SK-N-SH treated with all-trans-retinoic acid at 6 μM for 48 hours (cell line): ENCODE results near the gene GPC3.

Source experiments
- ATAC-seq: fragments of 200-7000 bp; cut with Tn5 transposase; 3 replicates; pipeline ENCODE4 v1.9.1; 2020; ENCODE audit warnings: mild to moderate bottlenecking, moderate library complexity
- ARNTL ChIP-seq: fragments of 450-650 bp; formaldehyde crosslinking; IDR thresholded peaks from 2 replicates; pipeline ENCODE4 v1.5.0; 2020; ENCODE audit warnings: low read depth, mild to moderate bottlenecking, moderate library complexity, borderline replicate concordance
- BACH2 ChIP-seq: fragments of 250-450 bp; sonication (Bioruptor Pico); IDR thresholded peaks from 2 replicates; pipeline ENCODE4 v1.9.0; 2021; ENCODE audit warnings: mild to moderate bottlenecking, borderline replicate concordance
- CREB5 ChIP-seq: fragments of 250-450 bp; sonication (Bioruptor Pico); IDR thresholded peaks from 2 replicates; pipeline ENCODE4 v1.5.1; 2020; ENCODE audit warnings: low read depth, mild to moderate bottlenecking, moderate library complexity
- CSRNP3 ChIP-seq: fragments of 250-450 bp; sonication (Bioruptor Pico); IDR thresholded peaks from 2 replicates; pipeline ENCODE4 v1.5.1; 2021; ENCODE audit warnings: mild to moderate bottlenecking, moderate library complexity
- ESRRG ChIP-seq: fragments of 250-450 bp; sonication (Bioruptor Pico); IDR thresholded peaks from 2 replicates; pipeline ENCODE4 v1.6.1; 2021; ENCODE audit warnings: mild to moderate bottlenecking
- GLIS3 ChIP-seq: fragments of 250-450 bp; sonication (Bioruptor Pico); IDR thresholded peaks from 2 replicates; pipeline ENCODE4 v1.5.0; 2020; ENCODE audit warnings: mild to moderate bottlenecking, moderate library complexity
- ISL1 ChIP-seq: fragments of 250-450 bp; sonication (Bioruptor Pico); IDR thresholded peaks from 2 replicates; pipeline ENCODE4 v2.1.2; 2022; ENCODE audit warnings: mild to moderate bottlenecking, moderate library complexity
- OSR1 ChIP-seq: fragments of 250-450 bp; sonication (Bioruptor Pico); IDR thresholded peaks from 2 replicates; pipeline ENCODE4 v1.8.0; 2022; ENCODE audit warnings: moderate library complexity, mild to moderate bottlenecking, inconsistent platforms
- PATZ1 ChIP-seq: fragments of 250-450 bp; sonication (Bioruptor Pico); IDR thresholded peaks from 2 replicates; pipeline ENCODE4 v1.8.0; 2020; ENCODE audit warnings: mild to moderate bottlenecking, moderate library complexity, borderline replicate concordance
- POU6F1 ChIP-seq: fragments of 250-450 bp; sonication (Bioruptor Pico); IDR thresholded peaks from 2 replicates; pipeline ENCODE4 v1.8.0; 2021; ENCODE audit warnings: low read depth, mild to moderate bottlenecking, moderate library complexity, borderline replicate concordance
- PPARA ChIP-seq: fragments of 250-450 bp; sonication (Bioruptor Pico); IDR thresholded peaks from 2 replicates; pipeline ENCODE4 v1.5.0; 2020; ENCODE audit warnings: mild to moderate bottlenecking, borderline replicate concordance
- TOX ChIP-seq: fragments of 250-450 bp; sonication (Bioruptor Pico); IDR thresholded peaks from 2 replicates; pipeline ENCODE4 v1.8.0; 2021; ENCODE audit warnings: mild to moderate bottlenecking, moderate library complexity, borderline replicate concordance
- TSHZ2 ChIP-seq: fragments of 250-450 bp; sonication (Bioruptor Pico); IDR thresholded peaks from 2 replicates; pipeline ENCODE4 v1.5.0; 2020; ENCODE audit warnings: mild to moderate bottlenecking, moderate library complexity
- ZFP3 ChIP-seq: fragments of 250-450 bp; sonication (Bioruptor Pico); IDR thresholded peaks from 2 replicates; pipeline ENCODE4 v1.5.0; 2020; ENCODE audit warnings: mild to moderate bottlenecking, moderate library complexity
- ZNF565 ChIP-seq: fragments of 450-650 bp; formaldehyde crosslinking; conservative IDR thresholded peaks from 2 replicates; pipeline ENCODE4 v1.5.0; 2020; ENCODE audit warnings: low read depth, mild to moderate bottlenecking, moderate library complexity
- ZNF70 ChIP-seq: fragments of 450-650 bp; formaldehyde crosslinking; IDR thresholded peaks from 2 replicates; pipeline ENCODE4 v1.5.0; 2020; ENCODE audit warnings: mild to moderate bottlenecking, moderate library complexity

Gene GPC3

GRCh38 chrX:133918361-133918771 lies 67.0 kb downstream of the GPC3 start (continued):
- no peak for TF ChIP-seq POU6F1 (CRISPR knock-in tag)
- no peak for TF ChIP-seq ISL1 (CRISPR knock-in tag)
- no peak for TF ChIP-seq ESRRG (CRISPR knock-in tag)

- no peak for ATAC-seq
- TF ChIP-seq GLIS3 (CRISPR knock-in tag) (no peak), BACH2 (CRISPR knock-in tag) (no peak), ARNTL (CRISPR knock-in tag) (no peak), OSR1 (CRISPR knock-in tag) (no peak), CREB5 (CRISPR knock-in tag) (no peak), ZNF565 (CRISPR knock-in tag) (no peak), PATZ1 (no peak), PPARA (CRISPR knock-in tag) (no peak), TOX (CRISPR knock-in tag) (no peak)
Observed at GRCh38 chrX:133916984-133917722, 68.2 kb downstream of the GPC3 start.

- TF ChIP-seq ZNF70 (CRISPR knock-in tag), result no peak
- no peak for TF ChIP-seq ZNF565 (CRISPR knock-in tag)
- TF ChIP-seq TSHZ2 (CRISPR knock-in tag), result no peak
- no peak for TF ChIP-seq ZFP3 (CRISPR knock-in tag)
- TF ChIP-seq CSRNP3 (CRISPR knock-in tag), result no peak
- TF ChIP-seq ISL1 (CRISPR knock-in tag), result no peak
- no peak for TF ChIP-seq PATZ1
- ATAC-seq, result no peak
Observed at GRCh38 chrX:133913658-133914388, 71.6 kb downstream of the GPC3 start.
